HG03025 (cell line): Measurements from ENCODE around the gene RPA1.

ENCODE experiments used
- ATAC-seq: cut with Tn5 transposase; IDR thresholded peaks from one replicate; pipeline ENCODE4 v1.9.1; 2021; ENCODE audit warnings: mild to moderate bottlenecking, moderate library complexity; ENCODE audit not compliant: unreplicated experiment, low FRiP score

Gene RPA1

GRCh38 chr17:1907216-1907631 lies 77.4 kb downstream of the RPA1 start:
- no peak for ATAC-seq

GRCh38 chr17:1907909-1908698 lies 78.3 kb downstream of the RPA1 start:
- ATAC-seq, result no peak

- no peak for ATAC-seq
Measured at GRCh38 chr17:1908699-1909309, 79.0 kb downstream of the RPA1 start.

GRCh38 chr17:1909985-1910384 lies 80.2 kb downstream of the RPA1 start:
- ATAC-seq, result no peak

GRCh38 chr17:1912146-1912545 lies 82.3 kb downstream of the RPA1 start:
- ATAC-seq, result no peak

GRCh38 chr17:1913702-1914101 lies 83.9 kb downstream of the RPA1 start:
- no peak for ATAC-seq

- ATAC-seq, result no peak
Measured at GRCh38 chr17:1914661-1915083, 84.9 kb downstream of the RPA1 start.

- no peak for ATAC-seq
Measured at GRCh38 chr17:1915889-1916288, 86.1 kb downstream of the RPA1 start.

GRCh38 chr17:1916316-1916715 lies 86.5 kb downstream of the RPA1 start:
- no peak for ATAC-seq

- no peak for ATAC-seq
Measured at GRCh38 chr17:1916963-1917715, 87.3 kb downstream of the RPA1 start.

GRCh38 chr17:1918346-1919162 lies 88.7 kb downstream of the RPA1 start:
- no peak for ATAC-seq

GRCh38 chr17:1919201-1919600 lies 89.4 kb downstream of the RPA1 start:
- ATAC-seq, result no peak

GRCh38 chr17:1920948-1921351 lies 91.1 kb downstream of the RPA1 start:
- ATAC-seq, result no peak

- no peak for ATAC-seq
Measured at GRCh38 chr17:1928976-1929375, 99.2 kb downstream of the RPA1 start.

- ATAC-seq, result no peak
Measured at GRCh38 chr17:1930337-1930645, 100.5 kb downstream of the RPA1 start.

GRCh38 chr17:1931844-1932579 lies 102.2 kb downstream of the RPA1 start:
- no peak for ATAC-seq

- ATAC-seq, result no peak
Measured at GRCh38 chr17:1933875-1934715, 104.3 kb downstream of the RPA1 start.

GRCh38 chr17:1934901-1935300 lies 105.1 kb downstream of the RPA1 start:
- ATAC-seq, result no peak

- no peak for ATAC-seq
Measured at GRCh38 chr17:1936766-1937165, 107.0 kb downstream of the RPA1 start.
